H1 (cell line): Measurements from ENCODE around the gene FTSJ3. TPM values are rescaled to one million over a fixed set of nuclear protein-coding genes. Genes with fewer than 3 reads are reported as not detected.

Experiments
- ASH2L ChIP-seq: fragments of 200-600, 300-600 bp; sonication (generic); IDR thresholded peaks from one replicate; pipeline ENCODE4 v1.7.1; 2017; ENCODE audit warnings: low read length
- CHD2 ChIP-seq: IDR thresholded peaks from 2 replicates; pipeline ENCODE4 v1.6.1; 2012; ENCODE audit warnings: low read length, improper control_type of control experiment
- EP300 ChIP-seq, 2 experiments: IDR thresholded peaks; 1 replicate in 1 of 2; 2 replicates in 1 of 2; pipeline ENCODE4 v1.6.1; 2011 to 2012; ENCODE audit warnings: low read depth in 2 of 2, low read length in 2 of 2, mild to moderate bottlenecking in 2 of 2, borderline replicate concordance in 1 of 2, inconsistent platforms in 1 of 2, moderate library complexity in 1 of 2
- HDAC2 ChIP-seq, 2 experiments: fragments of 300-600 bp in 1 of 2; sonication (generic) in 1 of 2; IDR thresholded peaks; 2 replicates each; pipeline ENCODE4 v1.6.1; 2011 to 2012; ENCODE audit warnings: low read depth in 2 of 2, low read length in 2 of 2, mild to moderate bottlenecking in 2 of 2, moderate library complexity in 2 of 2, borderline replicate concordance in 1 of 2, inconsistent platforms in 1 of 2
- JUND ChIP-seq: IDR thresholded peaks from 2 replicates; pipeline ENCODE4 v1.6.1; 2011; ENCODE audit warnings: mild to moderate bottlenecking, improper control_type of control experiment, low read length
- MAFK ChIP-seq: IDR thresholded peaks from 2 replicates; pipeline ENCODE4 v1.6.1; 2012; ENCODE audit warnings: low read depth, mild to moderate bottlenecking, improper control_type of control experiment, low read length
- PHF8 ChIP-seq: fragments of 200-600 bp; sonication (generic); conservative IDR thresholded peaks from 2 replicates; pipeline ENCODE4 v1.7.1; 2012; ENCODE audit warnings: low read depth, mild to moderate bottlenecking, inconsistent platforms, low read length, moderate library complexity
- RAD21 ChIP-seq, 2 experiments: IDR thresholded peaks in 1 of 2; conservative IDR thresholded peaks in 1 of 2; 2 replicates each; pipeline ENCODE4 v1.6.1; 2011; ENCODE audit warnings: low read depth in 2 of 2, low read length in 2 of 2, improper control_type of control experiment in 1 of 2, inconsistent platforms in 1 of 2, mild to moderate bottlenecking in 1 of 2, moderate library complexity in 1 of 2
- RNF2 ChIP-seq: fragments of 200-900, 300-1000 bp; sonication (generic); IDR thresholded peaks from 2 replicates; pipeline ENCODE4 v1.7.1; 2016; ENCODE audit warnings: borderline replicate concordance, low read depth, mild to moderate bottlenecking, antibody characterized with exemption, low read length; ENCODE audit not compliant: poor library complexity, severe bottlenecking; ENCODE audit errors: missing control alignments
- RXRA ChIP-seq: IDR thresholded peaks from 2 replicates; pipeline ENCODE4 v1.6.1; 2011; ENCODE audit warnings: low read depth, mild to moderate bottlenecking, low read length, moderate library complexity; ENCODE audit not compliant: insufficient read depth
- SP4 ChIP-seq: IDR thresholded peaks from 2 replicates; pipeline ENCODE4 v1.6.1; 2012; ENCODE audit warnings: low read length, inconsistent platforms
- TEAD4 ChIP-seq: IDR thresholded peaks from 2 replicates; pipeline ENCODE4 v1.6.1; 2012; ENCODE audit warnings: low read depth, low read length, inconsistent platforms, mixed read lengths
- polyA plus RNA-seq, 7 experiments: library from polyadenylated mRNA; depleted of rRNA in 3 of 7; stranded (reverse) in 5 of 7; unstranded in 2 of 7; fragments of >200 nt in 5 of 7; fragments of 200-250 nt in 2 of 7; gene quantifications; 1 replicate in 5 of 7; 2 replicates in 1 of 7; 4 replicates in 1 of 7; pipeline versions ENCODE4 v1.2.1 to v1.2.3, GENCODE V29; 2011 to 2013; ENCODE audit warnings: missing spikeins in 2 of 7, mixed read lengths in 2 of 7
- total RNA-seq: library from RNA; stranded (reverse); fragmentation: NEBNext Ultra II Directional; extraction: Animal tissue kit (Norgen Biotek cat#: 25700); gene quantifications from 2 replicates; pipeline ENCODE4 v1.2.1, GENCODE V29; 2021
- TF ChIP-seq, protein P1 (sequence below), 3 experiments: IDR thresholded peaks; 1 replicate in 2 of 3; 2 replicates in 1 of 3; pipeline versions ENCODE4 v1.5.1 to v1.6.1; 2011; ENCODE audit warnings: low read length in 3 of 3, mild to moderate bottlenecking in 3 of 3, inconsistent platforms in 2 of 3, low read depth in 1 of 3, moderate library complexity in 1 of 3; ENCODE audit not compliant: insufficient read depth in 1 of 3; ENCODE audit errors: control extremely low read depth in 1 of 3
- TF ChIP-seq, protein P2 (sequence below): IDR thresholded peaks from 2 replicates; pipeline ENCODE4 v1.6.1; 2011; ENCODE audit warnings: low read depth, mild to moderate bottlenecking, low read length; ENCODE audit not compliant: insufficient read depth
- TF ChIP-seq, protein P3 (sequence below): IDR thresholded peaks from 2 replicates; pipeline ENCODE4 v1.6.1; 2012; ENCODE audit warnings: low read length, inconsistent platforms

The FTSJ3 gene
- total and polyA plus RNA-seq, 2 of the 8 experiments (the other 6 are each of a cell fraction or from before 2014, with no cell fraction given): 42.7 to 77.2 TPM

DNA sequence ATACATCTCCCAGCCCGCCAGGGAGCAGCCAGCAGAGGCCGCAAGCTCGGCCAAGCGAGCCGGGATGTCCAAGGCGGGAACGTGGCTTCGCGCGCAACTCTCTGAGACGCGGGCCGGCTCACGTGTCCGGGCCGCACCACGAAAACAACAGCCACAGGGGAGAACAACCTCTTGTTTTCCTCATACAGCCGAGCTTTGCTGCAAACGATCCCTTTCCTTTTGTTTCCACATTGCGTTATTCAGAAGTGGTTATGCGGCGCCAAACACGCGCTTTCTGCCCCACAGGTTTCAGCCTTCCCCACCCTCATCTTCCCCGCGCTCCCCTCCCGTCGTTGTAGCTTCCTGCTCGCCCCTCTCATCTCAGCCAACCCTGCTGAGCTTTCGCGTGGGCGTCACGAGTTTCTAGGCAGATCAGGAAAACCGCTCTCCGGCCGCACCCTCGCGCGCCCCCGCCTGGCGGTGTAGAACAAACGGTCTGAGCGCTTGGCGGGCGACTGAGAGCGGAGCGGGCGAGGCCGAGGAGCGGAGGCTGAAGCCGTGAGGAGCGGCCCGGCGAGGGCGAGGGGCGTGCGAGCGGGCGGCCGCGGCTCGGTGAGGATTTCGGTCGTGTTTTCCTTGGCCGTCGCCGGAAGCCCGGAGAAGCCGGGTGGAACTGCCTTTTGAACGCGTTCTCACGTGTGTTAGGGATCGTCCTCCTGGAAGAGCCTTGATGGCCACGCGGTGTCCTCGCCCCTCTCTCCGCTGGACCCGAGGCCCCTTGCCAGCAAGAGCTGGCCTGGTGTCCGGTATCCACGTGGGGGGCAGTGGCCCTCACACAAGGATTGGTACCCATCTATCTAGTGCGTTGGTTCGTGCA, 21.6 kb upstream of the FTSJ3 start (continued):
- TF ChIP-seq, protein P1, sequence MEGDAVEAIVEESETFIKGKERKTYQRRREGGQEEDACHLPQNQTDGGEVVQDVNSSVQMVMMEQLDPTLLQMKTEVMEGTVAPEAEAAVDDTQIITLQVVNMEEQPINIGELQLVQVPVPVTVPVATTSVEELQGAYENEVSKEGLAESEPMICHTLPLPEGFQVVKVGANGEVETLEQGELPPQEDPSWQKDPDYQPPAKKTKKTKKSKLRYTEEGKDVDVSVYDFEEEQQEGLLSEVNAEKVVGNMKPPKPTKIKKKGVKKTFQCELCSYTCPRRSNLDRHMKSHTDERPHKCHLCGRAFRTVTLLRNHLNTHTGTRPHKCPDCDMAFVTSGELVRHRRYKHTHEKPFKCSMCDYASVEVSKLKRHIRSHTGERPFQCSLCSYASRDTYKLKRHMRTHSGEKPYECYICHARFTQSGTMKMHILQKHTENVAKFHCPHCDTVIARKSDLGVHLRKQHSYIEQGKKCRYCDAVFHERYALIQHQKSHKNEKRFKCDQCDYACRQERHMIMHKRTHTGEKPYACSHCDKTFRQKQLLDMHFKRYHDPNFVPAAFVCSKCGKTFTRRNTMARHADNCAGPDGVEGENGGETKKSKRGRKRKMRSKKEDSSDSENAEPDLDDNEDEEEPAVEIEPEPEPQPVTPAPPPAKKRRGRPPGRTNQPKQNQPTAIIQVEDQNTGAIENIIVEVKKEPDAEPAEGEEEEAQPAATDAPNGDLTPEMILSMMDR (IDR thresholded peaks at IDR 0.05; ENCODE audit: control extremely low read depth in 1 of 3, insufficient read depth in 1 of 3, low read depth in 1 of 3, low read length in 3 of 3): peak; percentile 59 to 84 (median 75)
- TF ChIP-seq EP300 (IDR thresholded peaks at IDR 0.05; ENCODE audit: borderline replicate concordance in 1 of 2, low read depth in 2 of 2, low read length in 2 of 2) (peak in 1 of 2 experiments; percentile 99; a peak in 1 of 3 replicates), TEAD4 (no peak), ASH2L (peak; percentile 21), CHD2 (peak; percentile 68), SP4 (no peak), RNF2 (peak; percentile 64), MAFK (no peak), HDAC2 (IDR thresholded peaks at IDR 0.05; ENCODE audit: borderline replicate concordance in 1 of 2, low read depth in 2 of 2, low read length in 2 of 2) (no peak), JUND (peak; percentile 97), RAD21 (IDR thresholded peaks at IDR 0.05 in 1 of 2, conservative IDR thresholded peaks at IDR 0.05 in 1 of 2; ENCODE audit: low read depth in 2 of 2, low read length in 2 of 2) (0 out of 4 replicates have a peak, but pooled peaks of 1 of the 2 experiments have one; percentile 6), RXRA (no peak), PHF8 (no peak)
- TF ChIP-seq, protein P2, sequence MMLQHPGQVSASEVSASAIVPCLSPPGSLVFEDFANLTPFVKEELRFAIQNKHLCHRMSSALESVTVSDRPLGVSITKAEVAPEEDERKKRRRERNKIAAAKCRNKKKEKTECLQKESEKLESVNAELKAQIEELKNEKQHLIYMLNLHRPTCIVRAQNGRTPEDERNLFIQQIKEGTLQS: no peak
- TF ChIP-seq, protein P3, sequence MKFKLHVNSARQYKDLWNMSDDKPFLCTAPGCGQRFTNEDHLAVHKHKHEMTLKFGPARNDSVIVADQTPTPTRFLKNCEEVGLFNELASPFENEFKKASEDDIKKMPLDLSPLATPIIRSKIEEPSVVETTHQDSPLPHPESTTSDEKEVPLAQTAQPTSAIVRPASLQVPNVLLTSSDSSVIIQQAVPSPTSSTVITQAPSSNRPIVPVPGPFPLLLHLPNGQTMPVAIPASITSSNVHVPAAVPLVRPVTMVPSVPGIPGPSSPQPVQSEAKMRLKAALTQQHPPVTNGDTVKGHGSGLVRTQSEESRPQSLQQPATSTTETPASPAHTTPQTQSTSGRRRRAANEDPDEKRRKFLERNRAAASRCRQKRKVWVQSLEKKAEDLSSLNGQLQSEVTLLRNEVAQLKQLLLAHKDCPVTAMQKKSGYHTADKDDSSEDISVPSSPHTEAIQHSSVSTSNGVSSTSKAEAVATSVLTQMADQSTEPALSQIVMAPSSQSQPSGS: no peak
- TF ChIP-seq, all 59 proteins: peak for 21
